HG02571 (cell line): ENCODE measurements around the gene TC2N.
"Not testable (repeated sequence)": the region's sequence is repeated elsewhere in the genome, so short reads cannot be mapped to it uniquely, and the experiment has no call there.

Experiments used
- ATAC-seq: cut with Tn5 transposase; IDR thresholded peaks from one replicate; pipeline ENCODE4 v1.9.1; 2021; ENCODE audit warnings: mild to moderate bottlenecking, moderate library complexity; ENCODE audit not compliant: unreplicated experiment

TC2N gene

GRCh38 chr14:91867316-91867988 lies at the start of gene TC2N:
TSS of gene TC2N (minus strand) at chr14:91867536. CDS start at chr14:91813769, 53,767 bp downstream.
- no peak for ATAC-seq

GRCh38 chr14:91912035-91912434 lies 44.7 kb upstream of the TC2N start:
- ATAC-seq: no peak

GRCh38 chr14:91911474-91912032 lies 44.2 kb upstream of the TC2N start:
- no peak for ATAC-seq

DNA sequence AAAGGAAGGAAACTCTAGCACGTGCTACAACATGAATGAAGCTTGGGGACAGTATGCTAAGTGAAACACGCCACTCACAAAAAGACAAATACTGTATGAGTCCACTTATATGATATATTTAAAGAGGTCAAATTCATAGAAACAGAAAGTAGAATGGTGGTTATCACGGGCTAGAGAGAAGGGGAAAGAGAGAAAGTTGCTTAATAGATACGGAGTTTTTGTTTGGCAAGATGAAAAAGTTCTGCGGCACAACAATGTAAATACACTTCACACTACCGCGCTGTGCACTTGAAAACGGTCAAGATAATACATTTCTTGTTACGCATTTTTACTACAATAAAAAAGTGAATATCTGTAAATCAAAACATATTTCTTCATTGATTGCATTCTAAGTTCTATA lies 42.9 kb upstream of the TC2N start:
- ATAC-seq: no peak

DNA sequence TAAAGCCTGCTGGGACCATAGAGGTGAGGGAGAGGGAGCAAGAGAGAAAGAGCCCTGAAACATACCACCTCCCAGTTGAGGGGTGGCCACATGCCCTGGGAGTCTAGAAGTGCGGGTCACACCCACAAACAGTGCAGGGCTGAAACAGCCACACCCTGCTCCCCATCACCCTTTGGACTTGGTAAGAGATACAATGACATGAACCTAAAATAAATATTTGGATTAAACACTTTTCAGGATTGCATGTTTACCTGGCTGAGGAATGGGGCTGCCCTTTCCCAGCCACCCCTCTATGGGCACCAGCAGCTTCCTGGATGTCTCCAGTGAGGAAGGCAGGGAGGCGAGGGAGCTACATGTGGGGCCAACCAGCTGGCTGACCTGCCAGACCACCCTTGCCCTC lies 39.0 kb upstream of the TC2N start:
- ATAC-seq: no peak

GRCh38 chr14:91904956-91905645 lies 37.8 kb upstream of the TC2N start:
- no peak for ATAC-seq

GRCh38 chr14:91904483-91904882 lies 37.1 kb upstream of the TC2N start:
- no peak for ATAC-seq

DNA sequence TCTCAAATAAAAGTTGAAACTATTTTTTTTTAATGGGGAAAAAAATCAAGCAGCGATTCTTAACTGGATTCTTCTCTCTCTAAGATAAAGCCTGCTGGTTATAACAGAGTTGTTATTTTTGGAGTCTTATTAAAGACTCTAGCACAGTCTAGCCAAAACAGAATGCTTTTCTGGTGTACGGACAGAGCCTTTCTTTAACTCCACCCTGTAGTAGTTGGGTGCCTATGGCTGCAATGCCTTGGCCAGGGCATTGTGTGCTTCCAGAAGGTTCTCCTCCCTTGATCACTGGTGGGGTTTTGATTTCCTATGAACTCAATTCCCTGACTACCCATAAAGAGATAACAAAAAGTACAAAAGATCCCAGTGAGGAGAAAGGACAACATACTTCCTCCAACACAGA lies 35.7 kb upstream of the TC2N start:
- ATAC-seq: no peak

DNA sequence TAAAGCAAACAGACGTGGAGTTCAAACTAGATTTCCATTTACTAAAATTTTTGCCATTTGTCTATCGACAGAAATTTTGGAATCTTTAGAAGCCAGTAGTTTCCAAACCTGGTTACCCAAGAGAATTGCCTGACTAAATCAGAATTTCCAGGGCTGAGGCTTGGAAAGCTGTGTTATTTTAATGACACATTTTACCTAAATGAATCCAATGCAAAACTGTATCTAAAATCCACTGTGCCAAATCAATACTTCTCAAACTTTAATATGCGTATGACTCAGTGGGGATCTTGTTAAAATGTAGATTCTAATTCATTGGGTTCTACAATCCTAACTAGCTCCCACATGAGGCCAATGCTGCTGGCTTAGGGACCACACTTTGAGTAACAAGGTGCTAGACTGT lies 35.0 kb upstream of the TC2N start:
- no peak for ATAC-seq

DNA sequence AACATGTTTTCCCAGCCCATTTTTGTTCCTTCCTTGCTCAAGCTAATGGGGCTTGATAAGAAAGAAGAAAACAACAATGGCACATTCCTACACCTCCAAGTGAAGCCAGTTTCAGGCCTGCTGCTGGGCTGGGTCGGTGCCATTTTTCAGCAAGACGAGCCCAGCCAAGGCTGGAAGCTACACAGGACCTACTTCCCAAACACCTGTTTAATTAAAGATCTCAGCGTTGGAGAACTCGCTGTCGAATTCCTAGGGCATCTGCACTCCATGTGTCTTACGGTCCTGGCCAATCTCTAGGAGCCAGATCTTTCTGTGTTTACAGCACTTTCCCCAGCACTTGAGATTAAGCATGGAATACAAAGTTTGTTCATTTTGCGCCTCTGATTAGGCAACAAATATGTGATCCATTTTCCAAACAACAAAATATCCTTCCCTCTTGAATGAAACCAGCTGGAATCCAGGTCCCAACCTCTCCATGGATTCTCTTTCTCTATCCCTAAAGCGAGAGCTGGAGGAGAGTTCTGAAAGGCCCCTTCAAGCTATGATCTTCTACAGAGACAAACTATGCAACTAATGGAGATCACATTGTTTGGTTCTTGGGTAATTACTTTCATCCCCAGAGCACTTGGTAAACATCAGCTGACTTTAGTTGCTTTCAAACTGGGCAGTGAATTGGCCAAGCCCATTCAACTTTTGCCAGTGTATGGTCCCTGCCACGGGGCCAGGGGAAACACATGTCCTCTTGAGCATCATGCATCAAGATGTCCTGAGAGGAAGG lies 34.3 kb upstream of the TC2N start:
- no peak for ATAC-seq

GRCh38 chr14:91899806-91900205 lies 32.5 kb upstream of the TC2N start:
- no peak for ATAC-seq

GRCh38 chr14:91899213-91899612 lies 31.9 kb upstream of the TC2N start:
- ATAC-seq: no peak

GRCh38 chr14:91898372-91898771 lies 31.0 kb upstream of the TC2N start:
- no peak for ATAC-seq

DNA sequence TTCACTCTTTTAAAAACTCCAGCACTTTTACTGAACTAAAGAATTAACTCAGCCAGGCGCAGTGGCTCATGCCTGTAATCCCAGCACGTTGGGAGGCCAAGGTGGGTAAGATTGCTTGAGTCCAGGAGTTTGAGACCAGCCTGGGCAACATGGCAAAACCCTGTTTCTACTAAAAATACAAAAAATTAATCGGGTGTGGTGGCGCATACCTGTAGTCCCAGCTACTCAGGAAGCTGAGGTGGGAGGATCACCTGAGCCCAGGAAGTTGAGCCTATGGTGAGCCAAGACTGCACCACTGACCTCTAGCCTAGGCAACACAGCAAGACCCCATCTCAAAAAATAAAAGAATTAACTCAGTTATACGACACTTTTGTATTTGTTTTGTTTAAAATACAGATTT lies 30.4 kb upstream of the TC2N start:
- ATAC-seq: not testable (repeated sequence)

- ATAC-seq: no peak
These were observed 29.9 kb upstream of the TC2N start for GRCh38 chr14:91897106-91897701.

DNA sequence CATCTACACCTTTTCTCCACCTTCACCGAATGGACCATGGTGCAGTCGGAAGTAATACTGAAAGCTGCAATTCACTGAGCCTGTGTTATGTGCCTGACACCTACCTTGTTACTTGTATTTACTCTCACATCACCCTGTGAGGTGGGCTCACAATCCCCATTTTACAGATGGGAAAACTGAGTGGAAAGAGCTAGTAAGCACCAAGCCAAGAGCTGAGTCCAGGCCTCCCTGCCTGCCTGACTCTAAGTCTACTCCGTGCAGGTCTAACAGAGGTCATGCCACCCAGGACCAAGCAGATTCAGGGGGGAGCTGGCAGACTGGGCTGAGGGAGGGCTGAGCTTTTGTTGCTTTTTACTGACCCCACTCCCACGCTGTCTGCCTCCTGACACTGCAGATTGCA lies 29.1 kb upstream of the TC2N start:
- no peak for ATAC-seq

- no peak for ATAC-seq
These were observed 26.3 kb upstream of the TC2N start for GRCh38 chr14:91893669-91894068.

- no peak for ATAC-seq
These were observed 25.7 kb upstream of the TC2N start for GRCh38 chr14:91893007-91893406.

DNA sequence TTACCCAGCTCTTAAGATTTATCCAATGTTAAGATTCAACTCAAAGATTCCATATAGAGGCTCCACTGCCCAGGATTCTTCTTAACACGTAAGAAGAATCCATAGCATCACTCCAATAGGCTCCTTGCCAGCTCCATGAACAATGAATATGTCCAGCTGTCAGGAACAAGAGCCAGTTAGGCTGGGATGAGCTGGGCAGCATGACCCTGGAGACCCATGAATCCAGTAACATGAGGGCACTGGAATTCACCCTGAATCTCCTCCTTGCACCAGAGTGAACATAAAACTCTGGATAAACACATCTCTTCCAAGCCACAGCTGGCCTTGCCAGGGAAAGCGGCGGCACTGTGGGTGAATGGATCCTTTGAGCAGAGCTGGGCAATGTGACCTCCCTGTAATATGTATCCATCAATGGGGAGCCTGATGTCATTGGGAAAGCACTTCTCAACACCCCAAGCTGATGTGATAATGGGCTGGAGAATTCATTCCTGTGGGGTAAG lies 24.4 kb upstream of the TC2N start:
- ATAC-seq: no peak

GRCh38 chr14:91891101-91891500 lies 23.8 kb upstream of the TC2N start:
- ATAC-seq: no peak

- no peak for ATAC-seq
These were observed 23.0 kb upstream of the TC2N start for GRCh38 chr14:91890291-91890749.
